Neural progenitor cell (in vitro differentiated cells): Measurements from ENCODE around the gene GPR132.

Experiments
- CTCF ChIP-seq: fragments of 200-600 bp; sonication (generic); IDR thresholded peaks from 2 replicates; pipeline ENCODE4 v1.5.1; 2017; ENCODE audit warnings: antibody characterized with exemption, mild to moderate bottlenecking
- EZH2 ChIP-seq: fragments of 200-600 bp; sonication (generic); IDR thresholded peaks from 2 replicates; pipeline ENCODE4 v1.6.1; 2017; ENCODE audit warnings: antibody characterized with exemption, mild to moderate bottlenecking, moderate library complexity
- EZH2phosphoT487 ChIP-seq: fragments of 200-600 bp; sonication (generic); IDR thresholded peaks from 2 replicates; pipeline ENCODE4 v1.6.1; 2017; ENCODE audit warnings: antibody characterized with exemption

- TF ChIP-seq CTCF (no peak), EZH2 (no peak), EZH2phosphoT487 (no peak)
These were observed 5.5 kb upstream of the GPR132 start for GRCh38 chr14:105070760-105071137.
